ENCODE data around the gene RHOBTB1.

The RHOBTB1 gene

DNA sequence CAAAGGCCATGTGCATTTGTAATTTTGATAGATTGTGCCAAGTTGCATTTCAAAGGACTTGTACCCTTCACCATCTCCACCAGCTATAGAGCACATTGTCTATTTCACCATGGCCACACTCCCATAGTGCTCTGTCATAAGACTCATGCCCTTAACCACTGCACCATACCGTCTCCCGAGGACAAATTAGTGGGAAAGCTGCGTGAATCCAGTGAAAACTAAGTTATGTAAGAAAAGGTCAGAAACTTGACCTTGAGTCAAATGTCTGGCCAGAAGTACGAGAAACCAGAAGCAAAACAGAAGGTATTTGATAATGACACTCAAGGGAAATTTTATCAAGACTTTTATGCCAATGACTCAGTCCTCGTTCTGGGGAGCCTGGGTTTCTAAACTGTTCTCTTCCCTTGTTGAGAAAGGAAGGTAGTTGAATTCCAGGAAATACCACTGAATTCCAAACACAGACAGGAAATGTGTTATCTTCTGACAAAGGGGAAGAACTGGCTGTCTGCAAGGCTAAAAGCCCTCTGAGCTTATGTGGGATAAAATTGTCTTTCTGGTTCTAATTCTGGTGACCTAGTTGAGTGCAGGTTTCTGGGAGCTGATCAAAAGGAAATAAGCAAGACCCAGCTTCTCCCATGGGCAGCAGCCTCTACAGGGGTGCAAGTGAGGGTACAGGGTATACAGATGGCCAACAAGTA is 116.0 kb downstream of the RHOBTB1 start:
- no peaks in the 10 kb centered on the region for H3K4me1 ChIP-seq (ENCODE audit: insufficient read depth, low read length)
- H3K27ac ChIP-seq (ENCODE audit: low read depth, low read length): no peak overlapping the region
- no peak overlapping the region for H3K4me3 ChIP-seq (ENCODE audit: low read depth in 1 of 2, low read length in 2 of 2)
- H3K36me3 ChIP-seq (ENCODE audit: insufficient read depth, low read length): no peaks in the 10 kb centered on the region
- no peaks in the 10 kb centered on the region for H3K27me3 ChIP-seq (ENCODE audit: control insufficient read depth in 1 of 2, insufficient read depth in 2 of 2, low read length in 2 of 2)
- H3K9ac ChIP-seq (ENCODE audit: low read length): no peak overlapping the region
- H3K9me3 ChIP-seq (ENCODE audit: low read length): no peaks in the 10 kb centered on the region

DNA sequence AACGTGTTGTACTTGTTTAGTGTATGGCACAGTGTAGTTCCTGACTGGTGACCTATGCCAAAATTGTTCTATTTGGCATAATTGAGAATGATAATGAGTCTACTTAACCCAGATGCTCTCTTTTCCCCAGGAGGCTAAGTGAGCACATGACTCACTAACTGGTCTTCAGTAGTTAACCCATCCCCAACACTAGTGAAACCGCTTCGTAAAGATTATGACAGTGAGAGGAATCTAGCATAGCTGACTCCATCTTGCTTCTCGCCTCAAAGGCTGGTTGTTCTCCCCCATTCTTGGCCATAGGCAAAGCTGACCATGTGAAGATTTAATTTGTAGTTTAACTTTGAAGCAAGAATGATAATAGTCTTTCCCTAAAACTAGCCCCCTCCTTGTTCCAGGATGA is 118.5 kb downstream of the RHOBTB1 start:
- Histone ChIP-seq H3K27me3 (ENCODE audit: control insufficient read depth in 1 of 2, insufficient read depth in 2 of 2, low read length in 2 of 2) (no peaks in the 10 kb centered on the region), H3K9me3 (ENCODE audit: low read length) (no peaks in the 10 kb centered on the region), H3K4me3 (ENCODE audit: low read depth in 1 of 2, low read length in 2 of 2) (no peak overlapping the region), H3K9ac (ENCODE audit: low read length) (no peak overlapping the region), H3K27ac (ENCODE audit: low read depth, low read length) (no peak overlapping the region), H3K36me3 (ENCODE audit: insufficient read depth, low read length) (no peaks in the 10 kb centered on the region), H3K4me1 (ENCODE audit: insufficient read depth, low read length) (no peaks in the 10 kb centered on the region)

DNA sequence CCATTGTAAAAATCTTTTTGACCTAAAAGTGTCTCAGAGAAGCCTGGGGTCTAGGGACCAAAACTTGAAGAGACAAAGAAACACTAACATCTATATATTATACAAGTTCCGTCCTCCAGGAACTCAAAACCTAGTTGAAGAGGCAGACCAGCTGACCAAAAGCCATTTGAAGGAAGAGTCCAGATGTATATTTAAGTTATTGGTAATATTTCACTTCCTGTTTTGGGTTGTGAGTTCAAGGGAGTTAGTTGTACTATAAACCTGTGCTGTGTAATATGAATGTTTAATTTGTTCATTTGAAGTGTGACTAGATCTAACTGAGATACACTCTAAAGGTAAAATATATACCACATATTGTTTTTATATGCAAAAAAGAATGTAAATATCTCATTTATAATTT is 120.7 kb downstream of the RHOBTB1 start:
- Histone ChIP-seq H3K27ac (ENCODE audit: low read depth, low read length) (no peak overlapping the region), H3K4me3 (ENCODE audit: low read depth in 1 of 2, low read length in 2 of 2) (no peak overlapping the region), H3K4me1 (ENCODE audit: insufficient read depth, low read length) (peaks cover 10% of the 10 kb centered on the region), H3K36me3 (ENCODE audit: insufficient read depth, low read length) (no peaks in the 10 kb centered on the region), H3K27me3 (ENCODE audit: control insufficient read depth in 1 of 2, insufficient read depth in 2 of 2, low read length in 2 of 2) (no peaks in the 10 kb centered on the region), H3K9me3 (ENCODE audit: low read length) (no peaks in the 10 kb centered on the region), H3K9ac (ENCODE audit: low read length) (no peak overlapping the region)

DNA sequence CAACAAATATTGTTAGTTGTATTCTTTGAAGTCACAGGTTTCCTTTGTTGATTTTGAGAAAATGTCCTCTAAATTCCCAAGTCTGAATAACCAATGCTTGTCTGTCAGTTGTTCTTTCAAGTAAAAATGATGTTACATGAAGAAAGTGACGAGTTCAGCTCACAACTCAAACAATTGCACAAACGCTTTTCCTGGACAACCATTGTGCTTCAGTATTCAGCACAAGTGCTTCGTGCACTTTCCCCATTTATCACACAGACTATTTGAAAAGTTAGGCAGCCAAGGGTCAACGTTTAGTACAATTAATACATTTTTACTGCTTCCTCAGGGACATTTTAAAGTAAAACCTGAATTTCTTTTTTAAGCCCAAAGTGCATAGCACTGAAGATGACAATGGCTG is 121.2 kb downstream of the RHOBTB1 start:
- no peak overlapping the region for H3K27ac ChIP-seq (ENCODE audit: low read depth, low read length)
- no peaks in the 10 kb centered on the region for H3K9me3 ChIP-seq (ENCODE audit: low read length)
- H3K9ac ChIP-seq (ENCODE audit: low read length): no peak overlapping the region
- H3K27me3 ChIP-seq (ENCODE audit: control insufficient read depth in 1 of 2, insufficient read depth in 2 of 2, low read length in 2 of 2): no peaks in the 10 kb centered on the region
- H3K36me3 ChIP-seq (ENCODE audit: insufficient read depth, low read length): no peaks in the 10 kb centered on the region
- peaks cover 15% of the 10 kb centered on the region for H3K4me1 ChIP-seq (ENCODE audit: insufficient read depth, low read length)
- H3K4me3 ChIP-seq (ENCODE audit: low read depth in 1 of 2, low read length in 2 of 2): no peak overlapping the region

DNA sequence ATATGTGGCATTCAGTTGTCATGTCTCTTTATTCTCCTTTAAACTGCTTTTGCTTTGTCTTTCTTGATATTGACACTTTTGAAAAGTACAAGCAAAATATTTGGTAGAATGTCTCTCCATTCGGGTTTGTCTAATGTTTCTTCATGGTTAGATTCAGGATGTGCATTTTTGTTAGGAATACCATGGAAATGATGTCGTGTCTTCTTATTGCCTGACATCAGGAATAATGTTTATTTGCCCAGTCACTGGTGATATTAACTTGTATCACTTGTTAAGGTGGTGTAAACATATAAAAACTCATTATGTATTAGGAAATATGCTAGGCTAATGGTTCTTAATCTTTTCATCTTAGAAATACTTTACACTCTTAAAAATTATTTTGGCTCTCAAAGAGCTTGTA is 122.3 kb downstream of the RHOBTB1 start:
- H3K4me3 ChIP-seq (ENCODE audit: low read depth in 1 of 2, low read length in 2 of 2): no peak overlapping the region
- H3K27ac ChIP-seq (ENCODE audit: low read depth, low read length): no peak overlapping the region

DNA sequence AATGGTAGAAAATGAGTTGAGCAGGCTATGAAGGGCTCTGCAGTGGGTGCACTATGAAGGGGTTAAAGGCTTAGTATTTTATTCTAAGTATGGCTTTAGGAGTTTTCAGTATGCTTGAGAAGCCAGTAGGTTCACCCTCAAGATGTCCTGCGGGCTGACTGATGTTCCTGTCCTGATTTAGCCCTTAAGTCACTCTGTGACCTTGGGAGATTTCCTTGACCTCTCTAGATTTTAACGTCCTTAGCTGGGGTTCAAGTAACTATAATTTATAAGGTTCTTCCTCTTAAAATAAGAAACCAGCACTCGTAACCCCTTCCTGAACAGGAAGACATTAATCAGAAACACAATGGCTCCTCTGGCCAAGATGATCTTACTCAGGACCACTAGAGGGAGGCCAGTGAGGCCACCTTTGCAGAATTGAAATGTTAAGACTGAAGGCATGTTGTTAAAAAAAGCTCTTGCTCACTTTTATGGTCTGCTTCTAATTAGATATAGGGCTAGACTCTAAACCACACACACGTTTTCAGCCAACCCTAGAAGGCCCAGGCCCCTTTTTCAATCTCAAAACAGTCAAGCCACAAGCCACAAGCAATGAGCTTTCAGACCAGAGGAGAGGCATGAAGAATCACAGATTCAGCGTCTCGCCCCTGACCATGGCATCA is 123.8 kb downstream of the RHOBTB1 start:
- Histone ChIP-seq H3K4me1 (ENCODE audit: insufficient read depth, low read length) (peaks cover 27% of the 10 kb centered on the region), H3K27me3 (ENCODE audit: control insufficient read depth in 1 of 2, insufficient read depth in 2 of 2, low read length in 2 of 2) (no peaks in the 10 kb centered on the region), H3K36me3 (ENCODE audit: insufficient read depth, low read length) (no peaks in the 10 kb centered on the region), H3K9ac (ENCODE audit: low read length) (no peak overlapping the region), H3K27ac (ENCODE audit: low read depth, low read length) (no peak overlapping the region), H3K4me3 (ENCODE audit: low read depth in 1 of 2, low read length in 2 of 2) (no peak overlapping the region), H3K9me3 (ENCODE audit: low read length) (no peaks in the 10 kb centered on the region)

More for the DNA sequence above, 122.3 kb downstream of the RHOBTB1 start:
- no peaks in the 10 kb centered on the region for H3K27me3 ChIP-seq (ENCODE audit: control insufficient read depth in 1 of 2, insufficient read depth in 2 of 2, low read length in 2 of 2)
- H3K36me3 ChIP-seq (ENCODE audit: insufficient read depth, low read length): no peaks in the 10 kb centered on the region
- peaks cover 27% of the 10 kb centered on the region for H3K4me1 ChIP-seq (ENCODE audit: insufficient read depth, low read length)
- no peaks in the 10 kb centered on the region for H3K9me3 ChIP-seq (ENCODE audit: low read length)
- no peak overlapping the region for H3K9ac ChIP-seq (ENCODE audit: low read length)
